GM21529 (cell line): ENCODE measurements around the gene C16orf95.
"Not testable (repeated sequence)": the region's sequence is repeated elsewhere in the genome, so short reads cannot be mapped to it uniquely, and the experiment has no call there.

ENCODE experiments used
- ATAC-seq: cut with Tn5 transposase; IDR thresholded peaks from one replicate; pipeline ENCODE4 v1.9.1; 2021; ENCODE audit not compliant: unreplicated experiment

The C16orf95 gene, protein sequence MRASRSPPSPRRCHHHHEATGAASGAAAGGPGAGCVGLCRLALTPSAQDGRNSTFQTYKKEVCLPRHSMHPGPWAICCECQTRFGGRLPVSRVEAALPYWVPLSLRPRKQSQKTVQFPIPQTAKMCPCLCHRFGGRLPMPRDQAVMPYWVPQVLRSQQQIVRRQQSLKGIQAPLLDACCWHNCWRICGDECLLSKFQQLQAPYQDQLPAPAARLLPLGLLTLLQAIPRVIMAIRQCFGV

DNA sequence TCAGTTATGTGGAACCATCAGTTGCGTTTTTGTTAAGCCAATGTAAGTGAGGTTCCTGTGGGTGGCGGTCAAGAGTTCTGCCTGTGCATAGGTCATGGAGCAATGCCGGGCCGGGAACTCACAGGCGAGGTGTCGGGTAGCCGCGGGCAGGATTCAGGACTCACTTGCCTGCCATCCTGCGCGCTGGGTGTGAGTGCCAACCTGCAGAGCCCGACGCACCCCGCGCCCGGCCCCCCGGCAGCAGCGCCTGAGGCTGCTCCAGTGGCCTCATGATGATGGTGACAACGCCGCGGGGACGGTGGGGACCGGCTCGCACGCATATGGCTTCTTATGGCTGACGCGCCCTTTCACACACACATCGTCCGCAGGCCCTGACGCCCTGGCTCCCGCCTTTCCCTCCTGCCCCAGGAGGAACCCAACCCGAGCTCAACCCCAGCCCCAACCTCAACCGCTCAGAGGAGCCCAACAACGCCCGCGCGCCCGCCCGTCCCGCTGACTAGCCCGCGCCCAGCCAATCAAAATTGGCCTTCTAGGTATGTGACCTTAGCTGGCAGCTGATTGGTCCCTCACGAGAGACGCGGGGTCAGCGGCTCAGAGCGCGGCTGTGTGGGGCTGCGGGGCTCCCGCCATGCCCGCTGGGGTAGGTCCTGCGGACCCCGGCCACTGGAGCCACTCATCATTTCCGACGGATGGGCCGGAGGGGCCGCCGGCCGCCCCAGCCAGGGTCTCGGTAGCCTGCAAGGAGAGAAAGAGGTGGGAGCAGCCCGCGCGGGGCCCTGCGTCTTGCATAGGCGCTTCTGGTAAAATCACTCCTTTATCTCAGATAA, at the start of gene C16orf95:
C16orf95 (minus strand) TSS at position 470 of the 827 bp plus-strand sequence; CDS start at position 320, 150 bp downstream.
- peak; percentile 95 for ATAC-seq

DNA sequence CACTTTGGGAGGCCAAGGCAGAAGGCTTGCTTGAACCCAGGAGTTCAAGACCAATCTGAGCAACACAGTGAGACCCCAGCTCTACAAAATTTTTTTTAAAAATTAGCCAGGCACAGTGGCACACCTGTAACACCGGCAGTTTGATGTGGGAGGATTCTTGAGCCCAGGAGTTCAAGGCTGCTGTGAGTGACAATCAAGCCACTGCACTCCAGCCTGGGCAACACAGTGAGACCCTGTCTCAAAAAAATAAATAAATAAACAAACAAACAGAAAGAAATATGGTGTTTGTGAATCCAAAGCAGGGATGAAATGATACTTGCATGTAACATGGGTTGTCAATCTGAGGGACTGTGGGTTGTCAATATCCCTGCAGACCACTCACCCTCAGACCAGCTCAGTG, 49.7 kb upstream of the C16orf95 start:
- no peak for ATAC-seq

DNA sequence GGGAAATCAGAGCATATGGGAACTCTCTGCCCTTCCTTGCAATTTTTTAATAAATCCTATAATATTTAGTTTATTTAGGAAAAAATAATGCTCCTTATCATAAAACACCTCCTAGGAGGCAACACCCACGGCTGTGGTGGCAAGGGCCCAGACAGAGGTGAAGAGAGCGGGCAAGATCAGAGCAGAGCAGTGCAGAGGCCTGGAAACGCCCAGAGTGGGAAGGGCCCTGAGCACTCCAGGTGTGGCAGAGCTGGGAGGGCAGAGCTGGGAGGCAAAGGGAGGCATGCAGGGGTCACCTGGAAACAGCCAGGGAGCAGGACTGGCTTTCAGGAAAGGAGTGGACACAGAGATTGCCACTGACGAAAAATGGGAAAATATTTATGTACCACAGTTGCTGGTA, 49.1 kb upstream of the C16orf95 start:
- no peak for ATAC-seq

DNA sequence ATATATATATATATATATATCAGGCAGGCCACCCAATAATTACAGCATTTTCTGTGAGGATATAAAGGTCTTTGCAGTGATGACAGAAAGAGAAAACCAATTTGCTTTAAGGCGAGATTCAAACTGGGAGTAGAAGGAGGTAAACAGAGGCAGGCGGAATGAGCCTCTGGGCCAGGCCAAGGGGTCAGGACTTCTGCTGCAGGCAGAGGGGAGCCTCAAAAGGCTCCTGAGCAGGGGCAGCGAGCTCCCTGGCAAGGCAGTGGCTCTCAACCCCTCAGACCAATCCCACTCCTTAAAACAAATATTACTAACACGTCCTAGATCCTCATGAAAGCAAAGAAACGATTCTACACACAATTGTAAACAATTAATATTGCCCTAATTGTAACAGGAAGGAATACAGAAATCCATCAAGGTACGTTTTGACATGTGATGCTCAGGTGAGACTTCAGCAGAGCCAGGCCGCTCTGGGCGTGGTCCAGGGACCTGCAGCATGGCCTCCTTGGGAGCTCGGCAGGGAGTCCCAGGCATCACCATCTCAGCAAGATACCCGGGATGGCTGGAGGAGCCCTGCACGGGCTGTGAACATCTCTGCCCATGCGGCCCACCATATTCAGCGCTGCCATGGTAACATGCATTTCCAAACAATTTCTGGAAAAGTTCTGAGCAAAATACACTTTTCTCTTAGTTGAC, 48.0 kb upstream of the C16orf95 start:
- no peak for ATAC-seq

DNA sequence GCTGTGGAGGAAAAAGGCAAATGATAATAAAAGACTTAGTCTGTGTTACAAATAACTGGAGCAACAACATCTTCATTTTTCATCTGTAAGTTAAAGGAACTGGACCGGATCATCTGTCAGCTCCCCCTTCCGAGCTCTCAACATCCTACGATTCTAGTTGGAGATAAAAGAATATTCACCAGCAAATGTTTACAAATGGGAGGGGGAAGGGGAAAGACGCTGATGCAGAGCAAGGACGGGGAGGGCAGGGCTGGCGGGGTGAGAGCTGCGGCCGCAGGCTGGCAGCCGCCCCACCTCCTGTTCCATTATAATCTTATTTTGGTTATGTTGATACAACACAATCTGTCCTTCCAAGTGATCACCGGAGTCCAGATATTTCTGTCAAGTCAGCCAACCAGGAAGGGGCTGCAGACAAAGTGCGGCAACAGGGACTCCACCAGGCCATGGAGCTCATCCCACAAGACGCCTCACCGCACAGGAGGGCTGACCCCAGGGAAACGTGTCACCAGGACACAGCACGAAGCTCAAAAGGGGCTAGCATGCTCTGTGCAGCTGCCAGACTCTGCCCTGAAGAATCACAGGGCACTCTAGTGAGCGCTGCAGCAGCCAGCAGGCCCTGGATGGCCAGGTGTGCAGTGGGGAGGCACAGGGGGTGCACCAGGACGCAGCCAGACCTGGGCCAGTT, 46.7 kb upstream of the C16orf95 start:
- no peak for ATAC-seq

DNA sequence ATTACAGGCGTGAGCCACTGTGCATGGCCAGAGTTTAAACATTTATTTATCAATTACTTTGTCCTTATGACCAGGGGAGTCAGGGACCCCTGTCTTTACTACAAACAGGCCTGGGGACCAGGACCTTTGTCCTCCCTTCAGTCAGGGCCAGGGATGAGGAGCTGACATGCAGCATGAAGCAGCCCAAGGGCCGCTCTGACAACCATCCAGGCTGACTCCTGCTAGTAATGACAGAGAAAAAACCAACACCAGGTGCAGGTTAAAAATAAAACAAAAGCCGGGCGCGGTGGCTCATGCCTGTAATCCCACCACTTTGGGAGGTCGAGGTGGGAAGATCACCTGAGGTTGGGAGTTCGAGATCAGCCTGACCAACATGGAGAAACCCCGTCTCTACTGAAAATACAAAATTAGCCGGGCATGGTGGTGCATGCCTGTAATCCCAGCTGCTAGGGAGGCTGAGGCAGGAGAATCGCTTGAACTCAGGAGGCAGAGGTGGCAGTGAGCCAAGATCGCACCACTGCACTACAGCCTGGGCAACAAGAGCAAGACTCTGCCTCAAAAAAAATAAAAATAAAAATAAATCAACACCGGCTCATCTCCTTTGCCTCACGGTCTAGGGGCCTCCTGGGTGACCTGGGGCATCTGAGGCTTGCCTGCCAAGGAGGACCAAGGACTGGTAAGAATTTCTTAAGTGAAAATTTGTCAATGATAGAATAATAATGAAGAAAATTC, 45.8 kb upstream of the C16orf95 start:
- not testable (repeated sequence) for ATAC-seq

DNA sequence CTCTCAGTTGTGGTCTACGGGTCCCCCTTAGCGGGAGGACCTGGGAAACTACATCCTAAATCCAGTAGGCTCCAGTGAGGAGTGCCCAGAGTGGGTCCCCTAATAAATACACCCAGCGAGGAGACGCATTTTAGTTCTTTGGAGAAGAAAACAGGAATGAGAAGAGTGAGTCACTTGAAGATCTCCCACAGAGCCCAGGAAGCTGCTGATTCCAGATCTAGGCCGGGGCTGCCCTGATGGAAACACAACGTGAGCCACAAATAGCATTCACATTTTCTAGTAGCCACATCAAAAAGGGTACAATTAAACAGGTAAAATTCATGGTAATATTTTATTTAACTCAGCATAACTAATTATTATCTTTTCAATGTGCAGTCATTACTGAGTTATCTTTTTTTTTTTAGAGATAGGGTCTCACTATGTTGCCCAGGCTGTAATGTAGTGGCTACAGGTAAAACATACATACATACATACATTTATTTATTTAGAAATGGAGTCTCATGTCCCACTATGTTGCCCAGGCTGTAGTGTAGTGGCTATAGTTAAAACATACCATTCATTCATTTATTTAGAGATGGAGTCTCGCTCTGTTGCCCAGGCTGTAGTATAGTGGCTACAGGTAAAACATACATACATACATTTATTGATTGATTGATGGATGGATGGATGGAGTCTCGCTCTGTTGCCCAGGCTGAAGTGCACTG, 44.9 kb upstream of the C16orf95 start:
- ATAC-seq, result no peak

DNA sequence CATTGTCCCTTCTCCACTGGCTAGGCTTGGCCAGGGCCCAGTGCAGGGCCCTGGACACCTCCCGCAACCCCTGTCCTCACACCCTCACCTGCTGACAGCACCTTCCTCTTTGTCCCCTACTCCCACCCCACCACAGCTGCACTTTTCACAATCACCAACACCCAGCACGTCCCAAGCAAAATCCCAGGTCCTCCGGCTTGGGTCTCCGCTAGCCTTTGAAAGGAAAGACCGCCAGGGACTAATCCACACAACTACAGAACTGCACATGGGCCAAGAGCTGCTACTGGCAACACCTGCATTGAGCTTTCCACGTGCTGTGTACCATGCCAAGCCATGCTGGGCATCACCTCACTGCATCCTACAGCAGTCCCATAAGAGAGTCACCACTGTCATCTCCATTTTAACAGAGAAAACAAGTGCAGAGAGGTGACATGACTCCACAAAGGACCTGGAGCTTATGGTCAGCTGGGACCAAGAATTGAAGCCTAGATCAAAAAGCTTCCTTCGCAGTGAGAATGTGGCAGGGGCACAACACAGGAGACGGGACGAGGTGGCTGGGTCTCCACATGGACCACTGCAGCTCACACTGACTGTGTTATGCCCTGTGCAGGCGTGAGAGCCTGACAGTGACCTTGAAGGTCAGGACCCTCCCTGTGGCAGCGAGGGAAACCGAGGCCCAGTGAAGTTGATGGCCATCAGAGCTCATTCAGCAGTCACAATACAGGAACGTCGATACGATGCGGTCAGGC, 43.8 kb upstream of the C16orf95 start:
- no peak for ATAC-seq

DNA sequence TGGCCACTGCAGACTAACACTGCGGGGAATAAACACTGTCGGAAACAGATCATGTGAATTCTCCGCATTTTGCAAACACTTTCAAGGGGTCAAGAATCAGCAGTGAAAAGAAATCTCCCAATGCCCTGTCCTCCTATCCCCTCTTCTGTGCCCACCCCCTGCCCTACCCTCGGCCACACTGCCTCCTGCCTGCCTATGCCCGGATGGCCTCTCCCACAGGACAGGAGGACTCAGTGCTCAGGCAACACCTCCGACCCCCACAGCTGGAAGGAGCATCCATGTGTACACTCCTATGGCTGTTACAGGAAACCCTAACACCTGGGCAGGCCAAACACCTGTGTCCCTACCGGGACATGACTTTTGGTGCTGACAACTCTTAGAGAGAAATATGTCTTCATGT, 41.9 kb upstream of the C16orf95 start:
- ATAC-seq, result no peak

DNA sequence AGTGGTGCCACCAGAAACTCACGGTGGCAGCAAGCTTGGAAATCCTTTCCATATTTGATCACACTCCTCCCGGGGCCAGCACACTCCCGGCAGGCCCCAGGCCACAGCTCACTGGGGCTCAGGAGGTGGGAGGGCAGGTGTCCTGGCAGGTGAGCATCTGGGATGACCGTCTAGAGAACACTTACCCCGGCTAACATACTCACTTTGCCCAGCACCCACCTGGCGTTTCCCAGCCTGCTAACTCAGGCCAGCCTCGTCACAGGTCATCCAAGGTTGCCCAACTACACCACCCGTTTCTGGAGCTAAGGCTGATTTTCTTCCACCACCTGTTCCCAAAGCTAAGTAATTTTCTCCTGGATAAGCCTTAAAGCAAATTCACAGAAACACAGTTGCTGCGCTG, 41.5 kb upstream of the C16orf95 start:
- ATAC-seq, result no peak

DNA sequence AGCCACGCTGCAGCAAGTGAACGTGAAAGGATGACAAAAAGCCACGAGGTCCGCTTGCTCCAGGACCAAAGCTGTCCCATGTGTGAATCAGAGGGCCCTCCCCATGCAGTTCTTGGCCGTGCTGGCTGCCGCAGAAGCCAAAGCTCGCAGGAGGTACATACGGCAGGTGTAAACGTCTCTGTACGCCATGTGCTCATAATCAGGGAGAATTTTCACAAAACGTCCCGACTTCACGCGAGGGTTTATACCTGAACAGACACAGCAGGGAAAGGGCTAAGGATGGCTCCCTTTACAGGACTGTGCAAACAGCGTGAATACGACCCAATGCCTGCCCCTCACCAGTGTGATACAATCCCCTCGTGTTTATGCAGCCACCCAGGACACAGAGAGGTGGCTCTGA, 41.1 kb upstream of the C16orf95 start:
- no peak for ATAC-seq

DNA sequence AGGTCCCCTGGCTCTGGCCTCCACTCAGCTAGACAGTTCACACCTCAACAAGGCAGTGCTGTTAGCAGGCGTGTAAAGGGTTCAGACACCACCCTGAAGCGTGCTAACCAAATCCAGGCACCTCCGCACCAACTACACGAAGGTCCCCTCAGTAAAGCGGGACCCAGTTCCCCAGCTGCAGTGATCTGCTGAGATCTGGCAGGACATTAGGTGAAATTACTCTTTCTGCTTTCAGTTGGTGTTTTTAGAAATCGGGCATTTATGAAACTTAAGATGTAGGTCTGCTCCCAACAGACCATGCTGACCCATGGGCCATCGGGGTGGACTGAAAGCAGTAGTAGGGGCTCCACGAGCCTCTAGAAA, 39.3 kb upstream of the C16orf95 start:
- no peak for ATAC-seq

DNA sequence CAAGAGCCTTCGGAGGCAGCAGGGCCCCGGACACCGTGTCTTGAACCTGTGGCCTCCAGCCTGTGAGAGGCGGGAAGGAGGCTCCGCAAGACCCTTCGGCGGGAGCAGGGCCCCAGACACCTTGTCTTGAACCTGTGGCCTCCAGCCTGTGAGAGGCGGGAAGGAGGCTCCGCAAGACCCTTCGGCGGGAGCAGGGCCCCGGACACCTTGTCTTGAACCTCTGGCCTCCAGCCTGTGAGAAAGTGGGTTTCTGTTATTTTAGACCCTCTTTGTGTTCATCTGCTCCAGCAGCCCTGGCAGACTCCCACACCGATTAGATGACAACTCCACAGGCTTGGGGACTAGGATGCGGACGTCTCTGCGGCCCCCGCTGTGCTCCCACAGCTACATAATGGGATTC, 36.4 kb upstream of the C16orf95 start:
- no peak for ATAC-seq

DNA sequence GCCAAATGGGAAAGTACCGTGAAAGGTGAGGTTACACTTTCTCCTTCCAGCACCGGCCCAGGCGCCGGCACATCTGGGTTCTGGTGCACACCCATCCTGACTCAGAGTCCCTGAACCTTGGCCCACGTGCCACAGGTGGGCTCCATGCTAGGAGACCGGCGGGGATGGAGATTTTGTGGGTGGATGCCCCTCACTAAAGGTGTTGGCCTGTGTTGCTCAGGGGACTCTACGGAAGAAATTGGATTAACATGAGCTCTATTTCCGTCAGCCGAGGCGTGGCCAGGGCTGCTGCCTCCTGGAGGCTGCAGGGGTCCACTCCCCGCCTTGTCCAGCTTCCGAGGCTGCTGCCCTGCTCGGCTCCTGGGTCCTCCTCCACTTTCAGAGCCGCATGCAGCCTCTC, 35.6 kb upstream of the C16orf95 start:
- ATAC-seq, result no peak

DNA sequence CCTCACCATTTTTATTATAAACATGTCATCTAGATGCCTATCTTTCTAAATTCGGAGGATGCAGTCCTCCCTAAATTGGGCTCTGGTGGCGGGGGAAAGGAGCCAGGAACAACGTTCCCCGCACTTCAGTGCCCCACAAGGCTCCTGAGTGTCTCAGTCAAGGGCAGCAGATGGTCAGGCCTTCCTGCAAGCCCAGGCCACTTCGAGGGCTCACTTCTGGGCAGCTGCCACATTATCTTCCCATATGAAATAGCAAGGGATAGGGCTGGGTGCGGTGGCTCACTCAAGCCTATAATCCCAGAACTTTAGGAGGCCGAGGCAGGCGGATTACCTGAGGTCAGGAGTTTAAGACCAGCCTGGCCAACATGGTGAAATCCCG, 34.1 kb upstream of the C16orf95 start:
- ATAC-seq, result no peak

DNA sequence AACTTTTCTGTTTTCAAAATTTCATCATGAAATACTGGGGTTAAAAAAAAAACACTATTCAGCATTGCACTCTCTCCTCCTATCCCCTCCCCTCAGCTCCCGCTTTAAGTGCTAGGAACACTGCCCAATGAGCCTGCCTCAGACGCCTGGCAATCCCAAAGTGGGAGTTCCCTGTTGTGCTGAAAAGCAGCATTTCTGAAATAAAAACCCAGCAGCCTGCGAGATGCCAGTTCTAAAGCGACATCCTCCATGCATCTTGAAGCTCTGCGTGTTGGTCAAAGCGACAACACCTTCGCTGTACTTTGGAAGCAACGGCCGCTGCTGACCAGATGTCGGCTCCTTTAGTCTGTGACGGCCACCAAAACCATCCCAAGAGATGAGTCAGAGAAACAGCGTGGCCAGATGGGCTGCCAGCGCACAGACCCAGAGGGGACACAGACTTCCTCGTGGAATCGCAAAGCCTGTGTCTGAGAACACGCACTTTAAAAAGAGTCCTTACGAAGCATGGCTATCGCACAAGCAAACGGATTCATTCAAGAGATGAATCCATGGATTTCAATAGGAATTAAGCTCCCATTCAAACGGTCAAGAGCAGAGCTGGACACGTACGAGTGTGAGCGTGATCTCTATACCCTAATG, 33.6 kb upstream of the C16orf95 start:
- no peak for ATAC-seq

DNA sequence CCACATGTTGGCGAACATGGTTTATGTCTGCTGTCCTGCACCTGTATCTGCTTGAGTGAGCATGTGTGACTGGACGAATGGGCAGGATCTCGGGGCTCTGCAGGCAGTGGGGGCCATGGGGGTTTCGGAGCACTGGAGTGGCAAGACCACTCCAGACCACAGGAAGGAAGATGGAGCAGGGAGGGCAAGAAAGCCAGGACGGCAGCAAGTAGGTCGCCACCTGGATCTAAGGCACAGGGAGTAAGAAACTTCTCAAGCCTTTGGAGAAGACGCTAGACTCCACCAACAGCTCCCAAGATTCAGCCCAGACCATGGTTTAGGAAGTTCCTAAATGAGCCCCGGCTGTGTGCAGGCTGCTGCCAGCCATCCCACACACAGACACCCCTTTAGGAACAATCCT, 32.8 kb upstream of the C16orf95 start:
- no peak for ATAC-seq

DNA sequence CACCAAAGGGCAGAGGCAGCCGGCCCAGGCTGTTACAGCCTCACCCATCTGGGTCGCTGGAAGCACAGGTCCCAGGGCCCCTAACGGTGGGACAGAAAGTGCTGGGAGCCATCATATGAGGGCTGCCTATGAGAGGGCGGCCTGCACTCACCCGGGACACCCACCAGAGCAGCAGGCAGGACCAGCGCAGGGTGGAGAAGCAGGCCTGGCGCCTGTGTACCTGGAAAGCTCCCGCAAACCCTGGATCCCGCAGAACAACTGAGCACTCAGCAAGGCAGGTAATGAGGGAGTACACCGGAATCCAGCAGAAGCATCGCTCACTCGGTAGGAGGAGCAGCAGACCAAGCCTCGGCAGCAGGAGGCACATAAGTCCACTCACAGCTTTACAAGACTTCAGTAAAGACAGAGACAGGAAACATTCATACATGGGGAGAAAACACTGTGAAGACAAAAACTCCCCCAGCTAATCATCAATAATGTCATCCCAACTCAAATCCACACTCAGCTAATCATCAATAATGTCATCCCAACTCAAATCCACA, 31.5 kb upstream of the C16orf95 start:
- ATAC-seq, result no peak
